HCT116 (cell line): ENCODE data around the gene INAVA. TPM values are rescaled to one million over a fixed set of nuclear protein-coding genes. Genes with fewer than 3 reads are reported as not detected.

Source experiments
- ATAC-seq: fragments of 200-7000 bp; cut with Tn5 transposase; 2 replicates; pipeline ENCODE4 v1.9.1; 2020; ENCODE audit warnings: mild to moderate bottlenecking, moderate library complexity
- BruUV-seq: library from RNA; stranded (reverse); fragments of 400-500 nt; replicated peaks from 2 replicates; lab custom pipeline; 2021; lab: Mats Ljungman, UMichigan
- CTCF ChIA-PET: fragments of 300-600 bp; sonication (Branson Sonifier 250); formaldehyde crosslinking; loops from one replicate; lab custom pipeline; 2021; ENCODE audit warnings: antibody characterized with exemption; lab: Charles Lee
- POLR2A ChIA-PET: fragments of 300-600, 350-600 bp; sonication (Branson Sonifier 250); formaldehyde crosslinking; loops from one replicate; lab custom pipeline; 2021; ENCODE audit warnings: antibody characterized with exemption; lab: Charles Lee
- RAD21 ChIA-PET, 2 experiments: fragments of 300-600 bp; sonication (Branson Sonifier 250); formaldehyde crosslinking; loops; one replicate each; lab custom pipeline; 2023; ENCODE audit warnings: low total read pairs in 2 of 2; ENCODE audit not compliant: uncharacterized antibody in 2 of 2, unreplicated experiment in 2 of 2, low non-redundant PET in 1 of 2; lab: Charles Lee
- DNase-seq: peaks from one replicate; pipeline ENCODE4 v3.0.0-alpha.2; 2010; ENCODE audit warnings: low read depth, low spot score
- H2AFZ ChIP-seq: fragments of 200-600 bp; shearing (Covaris generic), sonication (generic); 2 replicates; pipeline ENCODE4 v1.6.1; 2017; ENCODE audit warnings: low read depth, mixed run types, mixed read lengths, antibody characterized with exemption, low read length; ENCODE audit not compliant: poor library complexity, severe bottlenecking
- H3K27ac ChIP-seq: 2 replicates; pipeline ENCODE4 v1.5.1; 2012; ENCODE audit warnings: low read depth, low read length
- H3K27me3 ChIP-seq: fragments of 200-600 bp; sonication (generic); 2 replicates; pipeline ENCODE4 v1.6.1; 2016; ENCODE audit warnings: mixed run types, low read length, mixed read lengths; ENCODE audit not compliant: insufficient read depth
- H3K36me3 ChIP-seq, 2 experiments: fragments of 200-500 bp in 1 of 2; fragments of 200-600 bp in 1 of 2; sonication (Bioruptor generic) in 1 of 2; sonication (generic) in 1 of 2; 2 replicates each; pipeline versions ENCODE4 v1.5.1 to v1.6.1; 2014 to 2016; ENCODE audit warnings: low read length in 2 of 2, inconsistent platforms in 1 of 2, mixed read lengths in 1 of 2, mixed run types in 1 of 2; ENCODE audit not compliant: insufficient read depth in 2 of 2, control insufficient read depth in 1 of 2
- H3K4me1 ChIP-seq, 2 experiments: fragments of 200-600 bp in 1 of 2; sonication (generic) in 1 of 2; 2 replicates each; pipeline versions ENCODE4 v1.5.1 to v1.6.1; 2012 to 2017; ENCODE audit warnings: low read length in 2 of 2, inconsistent platforms in 1 of 2, mild to moderate bottlenecking in 1 of 2, mixed read lengths in 1 of 2, mixed run types in 1 of 2, moderate library complexity in 1 of 2; ENCODE audit not compliant: insufficient read depth in 2 of 2, control insufficient read depth in 1 of 2
- H3K4me2 ChIP-seq: fragments of 200-600 bp; sonication (generic); 2 replicates; pipeline ENCODE4 v1.6.1; 2017; ENCODE audit warnings: mixed run types, low read length, mixed read lengths
- H3K4me3 ChIP-seq, 2 experiments: fragments of 200-600 bp in 1 of 2; sonication (generic) in 1 of 2; replicated peaks in 1 of 2; 2 replicates each; pipeline ENCODE4 v1.5.1; 2011 to 2016; ENCODE audit warnings: low read length in 2 of 2, control low read depth in 1 of 2, low read depth in 1 of 2, mild to moderate bottlenecking in 1 of 2, mixed read lengths in 1 of 2, mixed run types in 1 of 2
- H3K79me2 ChIP-seq: fragments of 200-600 bp; sonication (generic); 2 replicates; pipeline ENCODE4 v1.6.1; 2017; ENCODE audit warnings: mild to moderate bottlenecking, mixed run types, low read length, moderate library complexity, mixed read lengths; ENCODE audit not compliant: insufficient read depth
- H3K9ac ChIP-seq: fragments of 200-600 bp; sonication (generic); 2 replicates; pipeline ENCODE4 v1.6.1; 2016; ENCODE audit warnings: low read length, mixed read lengths
- H3K9me2 ChIP-seq: fragments of 200-600 bp; sonication (generic), shearing (Covaris generic); 2 replicates; pipeline ENCODE4 v1.6.1; 2017; ENCODE audit warnings: mixed run types, mild to moderate bottlenecking, moderate library complexity; ENCODE audit not compliant: insufficient read depth
- H3K9me3 ChIP-seq, 2 experiments: fragments of 200-500 bp in 1 of 2; fragments of 200-600 bp in 1 of 2; sonication (Bioruptor generic) in 1 of 2; sonication (generic) in 1 of 2; 2 replicates each; pipeline ENCODE4 v1.6.1; 2014 to 2017; ENCODE audit warnings: low read length in 2 of 2, mixed read lengths in 2 of 2, inconsistent platforms in 1 of 2, low read depth in 1 of 2, mild to moderate bottlenecking in 1 of 2, mixed run types in 1 of 2, moderate library complexity in 1 of 2; ENCODE audit not compliant: control insufficient read depth in 1 of 2, insufficient read depth in 1 of 2
- H4K20me1 ChIP-seq: fragments of 200-600 bp; sonication (generic), shearing (Covaris generic); 2 replicates; pipeline ENCODE4 v1.6.1; 2017; ENCODE audit warnings: mixed run types, mild to moderate bottlenecking, moderate library complexity; ENCODE audit not compliant: insufficient read depth
- ELF1 ChIP-seq: IDR thresholded peaks from 2 replicates; pipeline ENCODE4 v1.6.1; 2012; ENCODE audit warnings: low read depth, borderline replicate concordance
- EZH2phosphoT487 ChIP-seq: fragments of 200-600 bp; IDR thresholded peaks from 2 replicates; pipeline ENCODE4 v1.6.1; 2018; ENCODE audit warnings: antibody characterized with exemption, borderline replicate concordance
- FOSL1 ChIP-seq: IDR thresholded peaks from 2 replicates; pipeline ENCODE4 v1.6.1; 2012; ENCODE audit warnings: low read depth
- MAX ChIP-seq: IDR thresholded peaks from 2 replicates; pipeline ENCODE4 v1.6.1; 2012
- POLR2AphosphoS5 ChIP-seq: IDR thresholded peaks from 2 replicates; pipeline ENCODE4 v1.6.1; 2011; ENCODE audit warnings: mild to moderate bottlenecking, low read depth, low read length, moderate library complexity
- REST ChIP-seq: IDR thresholded peaks from 2 replicates; pipeline ENCODE4 v1.6.1; 2012; ENCODE audit warnings: low read depth
- SIN3A ChIP-seq: IDR thresholded peaks from 2 replicates; pipeline ENCODE4 v1.6.1; 2012; ENCODE audit warnings: low read depth
- SRF ChIP-seq: IDR thresholded peaks from 2 replicates; pipeline ENCODE4 v1.6.1; 2012; ENCODE audit warnings: low read depth
- YY1 ChIP-seq: IDR thresholded peaks from 2 replicates; pipeline ENCODE4 v1.6.1; 2011; ENCODE audit warnings: low read length, low read depth, moderate library complexity, mild to moderate bottlenecking; ENCODE audit not compliant: insufficient replicate concordance; ENCODE audit errors: extremely low read depth
- ZBTB33 ChIP-seq: IDR thresholded peaks from 2 replicates; pipeline ENCODE4 v1.6.1; 2011; ENCODE audit warnings: mild to moderate bottlenecking, low read length, moderate library complexity; ENCODE audit not compliant: insufficient replicate concordance; ENCODE audit errors: extremely low read depth
- ZNF274 ChIP-seq: fragments of 200-500 bp; sonication (Bioruptor generic); IDR thresholded peaks from 2 replicates; pipeline ENCODE4 v1.6.1; 2014; ENCODE audit warnings: mild to moderate bottlenecking, low read depth, low read length, inconsistent platforms
- intact Hi-C: fragments of 100-400 bp; cut with micrococcal nuclease; formaldehyde crosslinking; loops from 2 replicates; pipeline ENCODE4 v1.10.0; 2022
- total RNA-seq: library from RNA; stranded (reverse); gene quantifications from one replicate; pipeline ENCODE4 v1.2.1, GENCODE V29; 2021; ENCODE audit not compliant: unreplicated experiment

Gene INAVA
- total RNA-seq, 1 experiment from 2014 or later: 18.8 TPM

GRCh38 chr1:200857804-200858203 is 36.9 kb upstream of the INAVA start:
- no peak overlapping the region for H3K4me2 ChIP-seq
- H4K20me1 ChIP-seq: no peaks in the 10 kb centered on the region
- no peak overlapping the region for H3K27ac ChIP-seq
- H3K9me3 ChIP-seq: no peaks in the 10 kb centered on the region
- no peak overlapping the region for H3K9ac ChIP-seq
- POLR2A ChIA-PET: no interaction called here
- H3K4me1 ChIP-seq: no peaks in the 10 kb centered on the region
- CTCF ChIA-PET: no interaction called here
- H2AFZ ChIP-seq: no peak overlapping the region
- no peak for ATAC-seq
- no peak for TF ChIP-seq ZBTB33
- TF ChIP-seq EZH2phosphoT487: no peak
- no peak for TF ChIP-seq YY1
- TF ChIP-seq POLR2AphosphoS5: no peak
- no peaks in the 10 kb centered on the region for H3K79me2 ChIP-seq
- no peaks in the 10 kb centered on the region for H3K27me3 ChIP-seq
- no peaks in the 10 kb centered on the region for H3K9me2 ChIP-seq
- no peak overlapping the region for H3K4me3 ChIP-seq
- no peak for DNase-seq
- BruUV-seq: TSS peak; percentile 25
- intact Hi-C loops: no loop called here
- RAD21 ChIA-PET: no interaction called here
- peaks cover 18 to 24% of the 10 kb centered on the region in 2 experiments for H3K36me3 ChIP-seq

GRCh38 chr1:200861937-200862647 is 32.6 kb upstream of the INAVA start:
- Histone ChIP-seq H3K4me2 (no peak overlapping the region), H3K9me2 (no peaks in the 10 kb centered on the region), H3K36me3 (peaks cover 0 to 9% of the 10 kb centered on the region in 2 experiments; a peak in 1 of 4 replicates), H3K79me2 (no peaks in the 10 kb centered on the region), H3K27ac (no peak overlapping the region), H3K9me3 (no peaks in the 10 kb centered on the region), H2AFZ (no peak overlapping the region), H3K9ac (no peak overlapping the region), H4K20me1 (no peaks in the 10 kb centered on the region), H3K4me3 (no peak overlapping the region), H3K27me3 (no peaks in the 10 kb centered on the region), H3K4me1 (no peaks in the 10 kb centered on the region)
- DNase-seq (no peak), ATAC-seq (no peak)
- RAD21 ChIA-PET: interaction anchor here in 1 of 2 experiments (0.6 kb wide), 1 partner anchor 326 kb away, joined by 3 read pairs; no protein-coding TSS in a partner anchor
- POLR2A ChIA-PET: no interaction called here
- no peak for TF ChIP-seq SRF
- TF ChIP-seq SIN3A: no peak
- no peak for TF ChIP-seq FOSL1
- TF ChIP-seq MAX: no peak
- no peak for TF ChIP-seq ZNF274
- no peak for TF ChIP-seq REST
- no peak for TF ChIP-seq ELF1
- no TSS peak for BruUV-seq
- CTCF ChIA-PET: no interaction called here
- intact Hi-C loops: no loop called here
